B cell (primary cell): ENCODE data around the gene ZNF609.

Source experiments
- CTCF ChIP-seq: fragments of 200-600 bp; IDR thresholded peaks from one replicate; pipeline ENCODE4 v1.8.0; 2022; ENCODE audit warnings: antibody characterized with exemption, mild to moderate bottlenecking
- EZH2 ChIP-seq: IDR thresholded peaks from 2 replicates; pipeline ENCODE4 v1.6.1; 2012; ENCODE audit warnings: borderline replicate concordance, low read depth, mild to moderate bottlenecking, moderate library complexity, low read length; ENCODE audit not compliant: insufficient read depth, poor library complexity, severe bottlenecking

GRCh38 chr15:64547275-64547674 is 86.9 kb downstream of the ZNF609 start:
- no peak for TF ChIP-seq CTCF
- TF ChIP-seq EZH2, result no peak
